ENCODE results near the gene CEP41.

DNA sequence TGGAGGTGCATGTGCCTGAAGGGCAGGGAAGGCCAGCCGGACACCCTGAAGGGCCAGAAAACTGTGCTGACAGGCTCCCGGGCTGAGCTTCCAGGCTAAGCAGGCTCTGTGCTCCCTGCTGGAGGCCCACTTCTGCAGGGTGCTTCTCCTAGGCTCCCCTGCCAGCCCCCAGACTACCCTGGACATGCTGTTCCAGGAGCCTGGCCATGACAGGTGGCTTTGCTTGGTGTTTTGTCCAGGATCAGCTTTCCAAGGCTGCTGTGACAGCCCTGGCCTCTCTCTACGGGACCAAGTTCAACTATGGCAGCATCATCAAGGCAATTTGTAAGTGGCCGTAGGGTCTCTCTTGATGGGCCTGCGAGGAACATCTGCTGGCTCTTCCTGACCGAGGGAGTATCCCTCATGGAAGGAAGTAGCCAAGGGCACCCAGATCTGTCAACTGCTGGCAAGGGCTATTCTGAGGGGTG is 55.2 kb downstream of the CEP41 start:
- TF ChIP-seq CTCF (IDR thresholded peaks at IDR 0.05) (no peak), CHD2 (IDR thresholded peaks at IDR 0.05; ENCODE audit: low read length, partially characterized antibody) (no peak)
